ENCODE results near the gene RET. TPM values are rescaled to one million over a fixed set of nuclear protein-coding genes. Genes with fewer than 3 reads are reported as not detected.

The RET gene
- total RNA-seq, 2 donors from 2014 or later, result 0.14 TPM; not detected in 1

DNA sequence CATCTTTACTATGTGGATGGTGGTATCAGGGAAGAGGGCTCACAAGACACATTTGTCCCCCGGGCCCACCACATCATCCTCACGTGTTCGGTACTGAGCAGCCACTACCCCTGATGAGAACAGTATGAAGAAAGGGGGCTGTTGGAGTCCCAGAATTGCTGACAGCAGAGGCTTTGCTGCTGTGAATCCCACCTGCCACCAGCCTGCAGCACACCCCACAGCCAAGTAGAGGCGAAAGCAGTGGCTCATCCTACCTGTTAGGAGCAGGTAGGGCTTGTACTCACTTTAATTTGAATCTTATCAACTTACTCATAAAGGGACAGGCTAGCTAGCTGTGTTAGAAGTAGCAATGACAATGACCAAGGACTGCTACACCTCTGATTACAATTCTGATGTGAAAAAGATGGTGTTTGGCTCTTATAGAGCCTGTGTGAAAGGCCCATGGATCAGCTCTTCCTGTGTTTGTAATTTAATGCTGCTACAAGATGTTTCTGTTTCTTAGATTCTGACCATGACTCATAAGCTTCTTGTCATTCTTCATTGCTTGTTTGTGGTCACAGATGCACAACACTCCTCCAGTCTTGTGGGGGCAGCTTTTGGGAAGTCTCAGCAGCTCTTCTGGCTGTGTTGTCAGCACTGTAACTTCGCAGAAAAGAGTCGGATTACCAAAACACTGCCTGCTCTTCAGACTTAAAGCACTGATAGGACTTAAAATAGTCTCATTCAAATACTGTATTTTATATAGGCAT lies 52.3 kb downstream of the RET start:
- Histone ChIP-seq H3K27ac (no peak overlapping the region), H3K27me3 (replicated peaks; ENCODE audit: insufficient read depth) (no peaks in the 10 kb centered on the region), H3K4me3 (no peak overlapping the region), H3K36me3 (no peaks in the 10 kb centered on the region), H3K4me1 (ENCODE audit: control insufficient read depth in 1 of 2, low read depth in 2 of 2) (no peaks in the 10 kb centered on the region), H3K9me3 (no peaks in the 10 kb centered on the region)
- TF ChIP-seq, protein P1, sequence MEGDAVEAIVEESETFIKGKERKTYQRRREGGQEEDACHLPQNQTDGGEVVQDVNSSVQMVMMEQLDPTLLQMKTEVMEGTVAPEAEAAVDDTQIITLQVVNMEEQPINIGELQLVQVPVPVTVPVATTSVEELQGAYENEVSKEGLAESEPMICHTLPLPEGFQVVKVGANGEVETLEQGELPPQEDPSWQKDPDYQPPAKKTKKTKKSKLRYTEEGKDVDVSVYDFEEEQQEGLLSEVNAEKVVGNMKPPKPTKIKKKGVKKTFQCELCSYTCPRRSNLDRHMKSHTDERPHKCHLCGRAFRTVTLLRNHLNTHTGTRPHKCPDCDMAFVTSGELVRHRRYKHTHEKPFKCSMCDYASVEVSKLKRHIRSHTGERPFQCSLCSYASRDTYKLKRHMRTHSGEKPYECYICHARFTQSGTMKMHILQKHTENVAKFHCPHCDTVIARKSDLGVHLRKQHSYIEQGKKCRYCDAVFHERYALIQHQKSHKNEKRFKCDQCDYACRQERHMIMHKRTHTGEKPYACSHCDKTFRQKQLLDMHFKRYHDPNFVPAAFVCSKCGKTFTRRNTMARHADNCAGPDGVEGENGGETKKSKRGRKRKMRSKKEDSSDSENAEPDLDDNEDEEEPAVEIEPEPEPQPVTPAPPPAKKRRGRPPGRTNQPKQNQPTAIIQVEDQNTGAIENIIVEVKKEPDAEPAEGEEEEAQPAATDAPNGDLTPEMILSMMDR (IDR thresholded peaks at IDR 0.05), result no peak
- DNase-seq (ENCODE audit: low spot score), result no peak
- ATAC-seq (ENCODE audit: insufficient number of reproducible peaks, low FRiP score, low read depth), result no peak

DNA sequence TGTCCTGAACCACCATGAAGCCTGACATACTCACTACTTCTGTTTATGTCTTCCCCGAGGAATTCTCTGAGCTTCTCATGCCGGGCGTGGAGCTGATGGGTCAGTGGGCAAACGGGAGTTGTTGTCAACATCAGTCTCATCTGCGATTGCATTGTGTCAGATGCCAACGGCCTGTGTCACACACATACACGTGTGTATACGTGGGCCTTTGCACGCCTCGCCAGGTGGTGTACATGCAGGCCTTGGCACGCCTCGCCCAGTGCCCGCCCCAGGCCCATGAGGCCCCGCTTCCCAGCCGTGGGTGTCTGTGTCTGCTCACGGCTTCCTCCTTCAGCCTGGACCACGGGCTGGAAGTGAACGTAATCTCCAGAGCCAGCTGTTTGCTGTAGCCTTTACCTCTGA lies 53.9 kb downstream of the RET start:
- no peaks in the 10 kb centered on the region for H3K27me3 ChIP-seq (replicated peaks; ENCODE audit: insufficient read depth)
- no peaks in the 10 kb centered on the region for H3K4me1 ChIP-seq (ENCODE audit: control insufficient read depth in 1 of 2, low read depth in 2 of 2)
- no peak overlapping the region for H3K4me3 ChIP-seq
- H3K9me3 ChIP-seq, result no peaks in the 10 kb centered on the region
- no peak for ATAC-seq (ENCODE audit: insufficient number of reproducible peaks, low FRiP score, low read depth)
- TF ChIP-seq, protein P1 (IDR thresholded peaks at IDR 0.05), result no peak
- no peak for DNase-seq (ENCODE audit: low spot score)
- no peaks in the 10 kb centered on the region for H3K36me3 ChIP-seq
- H3K27ac ChIP-seq, result no peak overlapping the region

DNA sequence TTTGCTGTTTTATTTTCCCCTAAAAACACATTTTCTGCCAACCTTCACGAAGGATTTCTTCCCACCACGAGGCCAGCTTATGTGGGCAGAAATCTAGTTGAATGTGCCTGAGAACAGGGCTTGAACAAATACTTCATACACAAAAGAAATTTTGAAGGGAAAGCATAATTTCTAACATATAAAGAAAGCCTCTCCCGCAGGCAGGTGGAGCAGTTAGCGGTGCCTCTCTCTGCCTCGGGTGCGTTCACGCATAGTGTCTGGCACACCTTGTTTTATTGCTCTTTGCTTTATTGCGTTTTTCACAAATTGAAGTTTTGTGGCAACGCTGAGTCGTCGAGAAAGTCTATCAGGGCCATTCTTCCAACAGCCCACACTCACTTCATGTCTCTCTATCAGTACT lies 54.4 kb downstream of the RET start:
- DNase-seq (ENCODE audit: low spot score) (no peak), ATAC-seq (ENCODE audit: insufficient number of reproducible peaks, low FRiP score, low read depth) (no peak)
- Histone ChIP-seq H3K27ac (no peak overlapping the region), H3K27me3 (replicated peaks; ENCODE audit: insufficient read depth) (no peaks in the 10 kb centered on the region), H3K36me3 (no peaks in the 10 kb centered on the region), H3K4me3 (no peak overlapping the region), H3K9me3 (no peaks in the 10 kb centered on the region), H3K4me1 (ENCODE audit: control insufficient read depth in 1 of 2, low read depth in 2 of 2) (peaks cover 0 to 2% of the 10 kb centered on the region in 2 donors)
- TF ChIP-seq, protein P1 (IDR thresholded peaks at IDR 0.05), result no peak

DNA sequence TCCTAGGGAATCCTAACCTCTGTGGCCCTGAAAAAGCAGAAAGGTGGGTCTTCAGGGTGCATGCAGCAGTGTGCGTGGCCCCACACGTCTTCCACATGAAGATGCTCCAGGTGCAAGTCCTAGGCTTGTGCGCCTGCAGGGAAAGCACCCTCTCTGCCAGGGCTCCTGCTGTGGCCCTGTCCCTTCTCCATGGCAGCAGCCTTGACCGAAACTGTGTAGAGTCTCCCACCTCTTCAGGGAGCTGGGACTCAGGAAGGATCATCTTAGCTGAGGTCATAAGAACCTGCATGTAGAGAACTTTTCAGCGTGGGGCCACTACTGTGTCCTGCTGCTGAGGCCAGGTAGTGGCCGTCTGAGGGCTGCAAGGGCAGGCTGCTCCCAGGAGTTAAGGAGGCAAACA lies 55.0 kb downstream of the RET start:
- H3K4me3 ChIP-seq, result no peak overlapping the region
- no peak overlapping the region for H3K27ac ChIP-seq
- H3K4me1 ChIP-seq (ENCODE audit: control insufficient read depth in 1 of 2, low read depth in 2 of 2), result peaks cover 0 to 8% of the 10 kb centered on the region in 2 donors
- H3K36me3 ChIP-seq, result no peaks in the 10 kb centered on the region
- no peak for DNase-seq (ENCODE audit: low spot score)
- TF ChIP-seq, protein P1 (IDR thresholded peaks at IDR 0.05), result no peak
- H3K27me3 ChIP-seq (replicated peaks; ENCODE audit: insufficient read depth), result no peaks in the 10 kb centered on the region
- ATAC-seq (ENCODE audit: insufficient number of reproducible peaks, low FRiP score, low read depth), result no peak
- H3K9me3 ChIP-seq, result no peaks in the 10 kb centered on the region

DNA sequence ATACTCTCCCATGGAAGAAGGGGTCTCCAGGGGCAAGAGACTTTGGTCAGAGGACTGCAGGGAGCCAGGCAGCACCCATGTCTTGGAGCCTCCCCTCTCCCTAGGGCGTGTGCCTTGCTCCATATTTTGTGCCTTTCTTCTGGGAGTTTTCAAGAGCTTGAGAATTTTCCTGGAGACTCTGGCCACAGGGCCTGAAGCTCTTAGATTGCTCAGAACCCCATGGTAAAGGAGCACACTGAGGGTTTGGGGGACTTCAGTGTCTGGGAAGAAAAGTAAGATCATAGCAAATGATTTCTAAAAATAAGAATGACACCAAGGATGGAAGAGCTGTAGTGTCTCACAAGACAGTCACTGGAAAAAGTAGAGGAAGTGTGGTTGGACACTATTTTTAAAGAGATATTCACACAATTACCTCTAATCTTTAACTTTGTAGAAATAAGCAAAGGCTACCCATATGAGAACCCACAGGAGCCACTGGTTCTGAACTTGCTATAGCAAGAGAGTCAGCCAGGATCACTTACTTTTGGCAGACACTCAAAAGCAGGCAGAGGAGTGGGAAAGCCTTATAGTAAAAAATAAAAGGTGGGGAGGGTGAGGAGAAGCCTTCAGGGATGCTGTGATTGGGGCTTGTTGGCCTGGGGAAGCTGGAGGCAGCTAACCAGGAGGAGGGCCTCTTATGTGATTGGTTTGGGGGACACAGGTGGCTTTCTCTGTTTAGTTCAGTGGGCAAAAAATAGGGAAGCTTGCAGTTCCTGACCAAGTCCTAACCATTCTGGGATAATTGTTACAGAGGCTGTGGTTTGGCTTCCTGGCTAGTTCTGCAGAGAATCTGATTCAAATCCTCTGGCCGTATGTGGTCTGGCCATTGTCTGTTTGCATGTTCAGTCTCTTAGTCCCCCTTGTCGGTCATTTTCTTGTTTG lies 56.3 kb downstream of the RET start:
- DNase-seq (ENCODE audit: low spot score) (no peak), ATAC-seq (ENCODE audit: insufficient number of reproducible peaks, low FRiP score, low read depth) (no peak)
- H3K4me3 ChIP-seq, result no peak overlapping the region
- TF ChIP-seq, protein P1 (IDR thresholded peaks at IDR 0.05), result no peak
- H3K9me3 ChIP-seq, result no peaks in the 10 kb centered on the region
- H3K27ac ChIP-seq, result no peak overlapping the region
- H3K27me3 ChIP-seq (replicated peaks; ENCODE audit: insufficient read depth), result no peaks in the 10 kb centered on the region
- H3K36me3 ChIP-seq, result no peaks in the 10 kb centered on the region
- peaks cover 3 to 15% of the 10 kb centered on the region in 2 donors for H3K4me1 ChIP-seq (ENCODE audit: control insufficient read depth in 1 of 2, low read depth in 2 of 2)

Measured in thoracic aorta (tissue), 2 donors.